GM18517 (cell line): Measurements from ENCODE around the gene COL5A3.
"Not testable (repeated sequence)": the region's sequence is repeated elsewhere in the genome, so short reads cannot be mapped to it uniquely, and the experiment has no call there.

Experiments used
- ATAC-seq: cut with Tn5 transposase; IDR thresholded peaks from one replicate; pipeline ENCODE4 v1.9.1; 2021; ENCODE audit warnings: mild to moderate bottlenecking, moderate library complexity; ENCODE audit not compliant: unreplicated experiment

COL5A3 gene

GRCh38 chr19:9972103-9972502 lies 38.2 kb downstream of the COL5A3 start:
- ATAC-seq, result no peak

DNA sequence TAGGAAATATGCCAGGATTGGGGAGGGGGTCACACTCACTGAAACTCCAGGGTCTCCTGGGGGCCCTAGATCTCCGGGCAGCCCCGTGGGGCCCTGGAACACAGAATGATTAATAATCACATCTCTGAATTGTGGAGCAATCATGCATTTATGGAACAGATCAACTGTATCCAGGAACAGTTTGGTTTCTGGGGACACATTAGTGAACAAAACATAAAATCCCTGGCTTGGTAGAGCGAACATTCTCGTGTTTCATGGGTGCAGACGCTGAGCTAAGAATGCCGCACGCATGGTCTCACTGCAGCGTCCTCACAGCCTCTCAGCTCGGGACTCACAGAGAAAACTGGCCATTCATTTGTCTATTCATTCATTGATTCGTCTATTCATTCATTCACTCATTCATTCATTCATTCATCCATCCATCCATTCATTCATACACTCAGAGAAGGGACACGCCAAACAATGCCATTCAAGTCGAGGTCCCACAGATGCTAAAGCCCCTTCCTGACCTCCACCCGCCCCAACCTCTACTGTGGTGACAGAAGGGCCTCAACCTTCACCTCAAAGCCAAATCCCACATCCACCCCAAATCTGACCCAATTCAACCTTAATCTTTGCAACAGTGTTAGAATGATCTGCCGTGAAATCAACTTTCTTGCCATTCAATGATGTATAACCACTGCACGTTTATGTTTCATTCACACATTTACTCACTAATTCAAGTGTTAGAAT lies 39.0 kb downstream of the COL5A3 start:
- ATAC-seq, result no peak

- no peak for ATAC-seq
Observed at GRCh38 chr19:9970481-9970880, 39.8 kb downstream of the COL5A3 start.

- ATAC-seq, result no peak
Observed at GRCh38 chr19:9969688-9969975, 40.7 kb downstream of the COL5A3 start.

DNA sequence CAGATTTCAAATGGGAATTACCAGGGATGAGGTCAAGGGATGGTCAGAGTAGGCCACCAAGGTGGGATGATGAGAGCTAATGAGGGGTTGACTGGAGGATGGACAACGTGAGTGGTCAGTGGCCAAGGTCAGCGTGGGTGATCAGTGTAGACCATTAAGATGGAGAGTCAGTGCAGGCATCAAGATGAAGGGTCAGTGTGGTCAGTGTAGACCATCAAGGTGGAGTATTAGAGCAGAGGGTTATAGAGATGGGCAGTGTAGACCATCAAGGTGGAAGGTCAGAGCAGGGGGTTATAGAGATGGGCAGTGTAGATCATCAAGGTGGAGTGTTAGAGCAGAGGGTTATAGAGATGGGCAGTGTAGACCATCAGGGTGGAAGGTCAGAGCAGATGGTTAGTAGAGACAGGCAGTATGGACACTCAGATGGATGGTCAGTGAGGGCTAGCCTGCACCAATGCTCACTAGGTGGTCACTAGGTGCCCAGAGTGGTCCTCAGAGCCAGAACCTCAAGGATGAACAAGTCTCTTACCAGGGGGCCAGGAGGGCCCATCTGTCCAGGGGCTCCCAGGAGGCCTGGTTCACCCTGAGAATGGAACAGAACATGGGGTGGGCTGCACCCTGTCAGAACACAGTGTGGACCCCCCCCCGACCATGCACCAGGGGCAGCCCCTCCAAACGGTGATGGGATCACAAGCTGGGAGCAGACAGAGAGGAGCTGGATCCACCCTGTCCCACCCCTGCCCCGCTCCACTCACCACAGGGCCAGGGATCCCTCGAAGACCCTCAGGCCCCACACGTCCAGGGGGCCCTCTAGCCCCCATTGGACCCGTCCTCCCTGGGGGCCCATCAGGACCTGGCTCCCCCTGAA lies 41.2 kb downstream of the COL5A3 start:
- no peak for ATAC-seq

GRCh38 chr19:9967326-9967725 lies 43.0 kb downstream of the COL5A3 start:
- no peak for ATAC-seq

DNA sequence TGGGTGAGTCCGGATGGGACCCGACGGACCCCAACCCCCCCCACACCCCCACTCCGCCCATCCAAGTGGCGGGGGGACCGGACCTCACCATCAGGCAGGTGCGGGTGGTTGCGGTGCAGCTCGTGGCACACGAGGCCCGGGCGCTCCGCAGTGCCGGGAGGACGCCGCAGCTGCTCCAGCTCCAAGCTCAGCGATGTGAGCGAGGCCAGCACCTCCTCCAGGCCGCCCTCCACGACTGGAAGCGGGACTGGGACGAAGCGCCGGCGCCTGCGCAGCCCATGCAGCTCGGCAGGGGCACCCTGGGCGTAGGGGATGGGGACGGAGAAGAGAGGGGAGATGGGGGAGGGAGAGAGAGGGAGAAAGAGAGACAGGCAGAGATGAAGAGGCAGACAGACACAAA lies 43.9 kb downstream of the COL5A3 start:
- no peak for ATAC-seq

DNA sequence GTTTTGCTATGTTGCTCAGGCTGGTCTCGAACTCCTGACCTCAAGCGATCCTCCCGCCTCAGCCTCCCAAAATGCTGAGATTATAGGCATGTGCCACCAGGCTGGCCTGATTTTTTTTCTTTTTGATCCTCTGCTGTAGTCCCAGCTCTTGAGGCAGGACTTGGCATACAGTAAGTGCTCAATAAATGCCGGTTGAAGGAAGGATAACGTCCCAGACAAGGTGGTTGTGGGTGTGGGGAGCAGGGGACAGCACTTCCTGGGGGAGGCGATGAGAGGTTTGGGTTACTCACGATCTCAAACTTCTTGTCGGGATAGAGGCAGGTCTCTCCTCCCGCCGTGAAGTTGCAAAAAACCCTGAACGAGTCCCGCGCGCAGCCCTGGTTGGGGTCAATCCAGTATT lies 44.3 kb downstream of the COL5A3 start:
- no peak for ATAC-seq

DNA sequence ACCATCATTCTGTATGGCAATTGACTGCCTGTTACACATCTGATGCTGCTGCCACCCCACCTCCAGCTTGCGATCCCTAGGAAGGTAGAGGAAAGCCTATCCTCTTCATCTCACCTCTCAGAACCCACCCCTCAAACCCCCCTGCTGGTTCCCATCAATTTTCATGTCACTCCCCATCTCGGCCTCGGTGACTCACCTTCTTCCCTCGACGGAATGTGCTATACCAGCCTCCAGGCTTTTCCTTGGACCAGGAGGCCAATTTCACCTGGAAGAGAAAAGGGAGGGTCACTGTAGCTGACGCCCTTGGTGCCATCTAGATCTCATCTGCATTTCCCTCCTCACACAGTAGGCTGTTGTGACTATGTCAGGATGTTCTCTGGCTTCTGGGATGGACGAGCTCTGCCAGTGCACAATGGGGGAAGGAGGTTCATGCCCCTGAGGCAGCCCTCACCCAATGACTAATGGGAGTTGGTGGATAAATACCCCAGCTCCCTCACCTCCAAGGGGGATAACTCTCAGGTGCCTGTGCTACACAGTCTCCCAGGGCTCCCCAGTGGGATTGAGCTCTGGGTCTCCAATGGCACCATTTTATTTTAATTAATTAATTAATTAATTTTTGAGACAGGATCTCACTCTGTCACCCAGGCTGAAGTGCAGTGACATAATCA lies 47.5 kb downstream of the COL5A3 start:
- ATAC-seq, result no peak

DNA sequence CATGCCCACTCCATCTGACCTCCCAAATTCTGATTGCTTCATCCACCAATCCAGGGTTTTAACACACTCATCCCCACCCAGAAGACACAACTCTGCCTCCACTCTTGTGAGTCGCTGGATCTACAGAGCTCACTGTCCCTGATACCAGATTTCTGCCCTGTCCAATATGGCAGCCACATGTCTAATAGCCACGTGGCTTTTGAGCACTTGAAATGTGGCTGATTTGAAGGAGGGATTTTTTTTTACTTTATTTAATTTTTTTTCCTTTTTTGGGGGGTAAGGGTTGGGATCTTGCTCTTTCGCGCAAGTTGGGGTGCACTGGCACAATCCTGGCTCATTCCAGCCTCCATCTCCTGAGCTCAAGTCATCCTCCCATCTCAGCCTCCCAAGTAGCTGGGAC lies 49.2 kb downstream of the COL5A3 start:
- ATAC-seq, result no peak

GRCh38 chr19:9958379-9958821 lies 51.9 kb downstream of the COL5A3 start:
- no peak for ATAC-seq

DNA sequence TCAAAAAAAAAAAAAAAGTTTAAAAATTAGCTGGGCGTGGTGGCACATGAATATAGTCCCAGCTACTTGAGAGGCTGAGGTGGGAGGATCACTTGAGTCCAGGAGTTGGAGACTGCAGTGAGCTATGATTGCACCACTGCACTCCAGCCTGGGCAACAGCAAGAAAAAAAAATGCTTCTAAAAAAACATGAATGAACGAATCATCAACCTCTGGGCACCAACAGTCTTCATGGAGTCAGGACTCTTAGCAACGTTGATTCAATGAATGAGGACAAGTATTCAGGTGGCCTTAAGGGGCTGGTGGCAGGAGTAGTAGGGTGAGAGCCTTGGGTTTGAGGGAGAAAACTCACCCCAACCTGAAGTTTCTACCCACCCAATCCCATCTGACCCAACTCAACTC lies 53.3 kb downstream of the COL5A3 start:
- ATAC-seq, result no peak

DNA sequence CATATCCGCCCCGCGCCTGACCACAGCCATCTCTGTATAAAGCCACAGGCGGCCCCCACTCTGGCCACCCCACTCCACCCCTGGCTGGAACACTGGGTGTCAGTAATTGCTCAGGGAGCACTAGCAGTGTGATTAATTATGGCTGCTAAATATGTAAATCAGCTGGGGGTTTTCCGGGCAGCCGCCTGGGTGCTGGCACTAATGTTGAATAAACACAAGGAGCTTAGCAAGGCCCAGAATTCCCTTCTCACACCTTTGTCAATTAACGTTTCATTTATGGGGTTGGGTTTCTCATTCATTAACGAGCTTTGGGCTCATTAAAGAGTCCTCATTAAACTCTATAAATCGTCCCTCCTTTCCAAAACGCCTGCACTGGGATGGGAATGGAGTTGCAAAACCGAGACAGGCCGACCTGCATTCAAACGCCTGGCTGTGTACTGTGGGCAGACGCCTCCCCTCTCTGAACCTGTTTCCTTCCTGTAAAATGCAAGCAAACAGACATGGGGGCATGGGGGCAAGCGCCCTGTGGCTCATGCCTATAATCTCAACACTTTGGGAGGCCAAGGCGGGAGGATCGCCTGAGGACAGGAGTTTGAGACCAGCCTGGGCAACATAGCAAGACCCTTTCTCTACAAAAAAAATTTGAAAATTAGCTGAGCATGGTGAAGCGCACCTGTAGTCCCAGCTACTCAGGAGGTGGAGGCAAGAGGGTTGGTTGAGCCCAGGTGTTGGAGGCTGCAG lies 56.3 kb downstream of the COL5A3 start:
- ATAC-seq, result no peak

- no peak for ATAC-seq
Observed at GRCh38 chr19:9952276-9952675, 58.0 kb downstream of the COL5A3 start.

DNA sequence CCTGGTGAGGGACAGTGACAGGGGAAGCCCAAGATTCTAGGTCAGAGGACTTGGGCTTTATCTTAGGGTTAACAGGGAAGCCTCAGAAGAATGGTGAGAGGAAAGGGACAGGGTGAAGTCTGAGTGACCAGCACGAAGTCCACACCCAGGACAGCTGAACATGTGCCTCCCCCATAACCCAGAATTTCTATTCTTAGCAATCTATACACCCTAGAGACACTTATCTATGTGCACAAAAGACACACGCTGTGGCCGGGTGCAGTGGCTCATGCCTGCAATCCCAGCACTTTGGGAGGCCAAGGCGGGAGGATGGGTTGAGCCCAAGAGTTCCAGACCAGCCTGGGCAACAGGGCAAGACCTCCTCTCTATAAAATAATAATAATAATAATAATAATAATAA lies 62.9 kb downstream of the COL5A3 start:
- no peak for ATAC-seq

GRCh38 chr19:9946528-9947125 lies 63.7 kb downstream of the COL5A3 start:
- ATAC-seq, result not testable (repeated sequence)

- no peak for ATAC-seq
Observed at GRCh38 chr19:9945319-9945966, 64.9 kb downstream of the COL5A3 start.

DNA sequence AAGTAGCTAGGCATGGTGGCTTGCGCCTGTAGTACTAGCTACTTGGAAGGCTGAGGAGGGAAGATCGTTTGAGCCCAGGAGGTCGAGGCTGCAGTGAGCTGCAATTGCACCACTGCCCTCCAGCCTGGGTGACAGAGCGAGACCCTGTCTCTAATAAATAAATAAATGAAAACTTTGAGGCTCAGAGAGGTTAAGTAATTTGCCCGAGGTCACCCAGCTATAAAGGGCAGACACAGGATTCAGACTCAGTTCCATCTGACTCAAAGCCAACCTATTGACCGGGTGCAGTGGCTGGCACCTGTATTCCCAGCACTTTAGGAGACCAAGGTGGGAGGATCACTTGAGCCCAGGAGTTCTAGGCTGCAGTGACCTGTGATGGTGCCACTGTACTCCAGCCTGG lies 66.6 kb downstream of the COL5A3 start:
- ATAC-seq, result no peak

- no peak for ATAC-seq
Observed at GRCh38 chr19:9941671-9942070, 68.6 kb downstream of the COL5A3 start.

DNA sequence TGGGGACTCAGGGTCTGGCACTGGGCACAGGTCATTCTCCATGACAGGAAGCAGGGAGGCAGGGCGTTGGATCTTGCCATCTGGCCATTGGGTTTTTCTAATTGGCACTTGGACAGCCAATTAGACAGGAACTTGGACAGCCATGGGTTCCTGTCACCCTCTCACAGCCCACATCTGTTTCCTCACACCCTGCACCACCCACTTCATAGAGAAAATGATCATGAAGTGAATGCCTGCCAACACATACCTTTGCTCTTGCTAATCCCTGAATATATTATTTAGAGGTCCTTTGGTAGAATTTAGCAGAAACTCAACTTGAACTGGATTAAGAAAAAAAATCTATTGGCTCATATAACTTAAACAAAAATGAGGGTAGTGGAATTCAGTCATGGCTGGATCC lies 69.1 kb downstream of the COL5A3 start:
- no peak for ATAC-seq
